GM12878 (cell line): Measurements from ENCODE around the gene HAND1. TPM values are rescaled to one million over a fixed set of nuclear protein-coding genes. Genes with fewer than 3 reads are reported as not detected.

Experiments
- BCL11A ChIP-seq: IDR thresholded peaks from 2 replicates; pipeline ENCODE4 v1.6.1; 2011; ENCODE audit warnings: low read depth, low read length
- BCLAF1 ChIP-seq: fragments of 450-650 bp; IDR thresholded peaks from 2 replicates; pipeline ENCODE4 v1.6.1; 2017; ENCODE audit warnings: antibody characterized with exemption, mild to moderate bottlenecking, moderate library complexity
- CEBPB ChIP-seq, 2 experiments: fragments of 150-350 bp in 1 of 2; IDR thresholded peaks; 2 replicates each; pipeline ENCODE4 v1.6.1; 2012 to 2014; ENCODE audit warnings: low read depth in 2 of 2, low read length in 2 of 2, borderline replicate concordance in 1 of 2, inconsistent platforms in 1 of 2
- CHD1 ChIP-seq: IDR thresholded peaks from 2 replicates; pipeline ENCODE4 v1.6.1; 2012; ENCODE audit warnings: low read depth, low read length, improper control_type of control experiment
- HDAC6 ChIP-seq: fragments of 200-600 bp; sonication (generic); IDR thresholded peaks from one replicate; pipeline ENCODE4 v1.8.0; 2017; ENCODE audit warnings: antibody characterized with exemption; ENCODE audit not compliant: unreplicated experiment
- HSF1 ChIP-seq: fragments of 150-350 bp; IDR thresholded peaks from 2 replicates; pipeline ENCODE4 v1.6.1; 2014; ENCODE audit warnings: mild to moderate bottlenecking, low read depth, low read length
- IKZF1 ChIP-seq: fragments of 450-650 bp; conservative IDR thresholded peaks from 2 replicates; pipeline ENCODE4 v1.6.1; 2017; ENCODE audit warnings: antibody characterized with exemption, mild to moderate bottlenecking
- KAT2A ChIP-seq: conservative IDR thresholded peaks from 2 replicates; pipeline ENCODE4 v1.6.1; 2011; ENCODE audit warnings: low read depth, low read length; ENCODE audit not compliant: control insufficient read depth
- NFYB ChIP-seq: IDR thresholded peaks from 2 replicates; pipeline ENCODE4 v1.6.1; 2011; ENCODE audit warnings: low read depth, mild to moderate bottlenecking, low read length, improper control_type of control experiment, moderate library complexity; ENCODE audit not compliant: insufficient read depth
- POLR2A ChIP-seq: IDR thresholded peaks from 2 replicates; pipeline ENCODE4 v1.6.1; 2011; ENCODE audit warnings: low read depth, mild to moderate bottlenecking, low read length
- POLR2AphosphoS2 ChIP-seq: IDR thresholded peaks from 2 replicates; pipeline ENCODE4 v1.6.1; 2011; ENCODE audit warnings: low read depth, mild to moderate bottlenecking, low read length, improper control_type of control experiment, moderate library complexity
- POU2F2 ChIP-seq: IDR thresholded peaks from 3 replicates; pipeline ENCODE4 v1.6.1; 2011; ENCODE audit warnings: low read depth, mild to moderate bottlenecking, low read length, borderline replicate concordance
- RAD51 ChIP-seq: fragments of 450-650 bp; IDR thresholded peaks from 2 replicates; pipeline ENCODE4 v1.6.1; 2016; ENCODE audit warnings: moderate library complexity, mild to moderate bottlenecking, inconsistent platforms
- RELA ChIP-seq: fragments of 450-650 bp; IDR thresholded peaks from 2 replicates; pipeline ENCODE4 v1.8.0; 2014; ENCODE audit warnings: borderline replicate concordance; ENCODE audit not compliant: partially characterized antibody
- SMARCA5 ChIP-seq: fragments of 450-650 bp; IDR thresholded peaks from 2 replicates; pipeline ENCODE4 v1.6.1; 2017; ENCODE audit warnings: mild to moderate bottlenecking
- SMC3 ChIP-seq: IDR thresholded peaks from 2 replicates; pipeline ENCODE4 v1.6.1; 2011; ENCODE audit warnings: low read length, improper control_type of control experiment, borderline replicate concordance
- SREBF1 ChIP-seq: IDR thresholded peaks from 2 replicates; pipeline ENCODE4 v1.6.1; 2012; ENCODE audit warnings: mild to moderate bottlenecking, low read length
- SREBF2 ChIP-seq: IDR thresholded peaks from 2 replicates; pipeline ENCODE4 v1.6.1; 2012; ENCODE audit warnings: mild to moderate bottlenecking, low read length
- ZBTB4 ChIP-seq: fragments of 450-650 bp; formaldehyde crosslinking; IDR thresholded peaks from 2 replicates; pipeline ENCODE4 v1.4.0; 2022; ENCODE audit warnings: mild to moderate bottlenecking, moderate library complexity
- ZSCAN29 ChIP-seq: fragments of 450-650 bp; IDR thresholded peaks from 2 replicates; pipeline ENCODE4 v1.6.1; 2017; ENCODE audit warnings: mild to moderate bottlenecking, moderate library complexity
- polyA plus RNA-seq, 11 experiments: library from polyadenylated mRNA; depleted of rRNA in 4 of 11; unstranded in 6 of 11; stranded (reverse) in 5 of 11; fragments of >200 nt; fragmentation: Nextera tagmentation in 4 of 11; fragmentation: Illumina TruSeq in 1 of 11; extraction: Ambion mirVana in 4 of 11; extraction: Trizol in 1 of 11; gene quantifications; 1 replicate in 1 of 11; 2 replicates in 10 of 11; pipeline versions ENCODE4 v1.2.1 to v1.2.3, GENCODE V29; 2011 to 2016; ENCODE audit warnings: inconsistent platforms in 2 of 11, missing spikeins in 2 of 11, low read depth in 1 of 11
- total RNA-seq, 4 experiments: library from RNA; depleted of rRNA in 3 of 4; stranded (reverse); fragments of >200 nt in 3 of 4; fragmentation: Illumina TruSeq in 1 of 4; extraction: Trizol in 1 of 4; gene quantifications; 2 replicates each; pipeline versions ENCODE4 v1.2.1 to v1.2.3, GENCODE V29; 2013 to 2021
- TF ChIP-seq, protein P1 (sequence below): IDR thresholded peaks from 2 replicates; pipeline ENCODE4 v1.6.1; 2011; ENCODE audit warnings: low read depth, mild to moderate bottlenecking, low read length, moderate library complexity, borderline replicate concordance; ENCODE audit errors: extremely low read depth
- TF ChIP-seq, protein P2 (sequence below): IDR thresholded peaks from 2 replicates; pipeline ENCODE4 v1.6.1; 2012; ENCODE audit warnings: low read length, inconsistent platforms

HAND1 gene
- total and polyA plus RNA-seq, 10 of the 15 experiments (the other 5 are each of a cell fraction or from before 2014, with no cell fraction given), result 0.06 to 0.41 (median 0.27) TPM; not detected in 4

DNA sequence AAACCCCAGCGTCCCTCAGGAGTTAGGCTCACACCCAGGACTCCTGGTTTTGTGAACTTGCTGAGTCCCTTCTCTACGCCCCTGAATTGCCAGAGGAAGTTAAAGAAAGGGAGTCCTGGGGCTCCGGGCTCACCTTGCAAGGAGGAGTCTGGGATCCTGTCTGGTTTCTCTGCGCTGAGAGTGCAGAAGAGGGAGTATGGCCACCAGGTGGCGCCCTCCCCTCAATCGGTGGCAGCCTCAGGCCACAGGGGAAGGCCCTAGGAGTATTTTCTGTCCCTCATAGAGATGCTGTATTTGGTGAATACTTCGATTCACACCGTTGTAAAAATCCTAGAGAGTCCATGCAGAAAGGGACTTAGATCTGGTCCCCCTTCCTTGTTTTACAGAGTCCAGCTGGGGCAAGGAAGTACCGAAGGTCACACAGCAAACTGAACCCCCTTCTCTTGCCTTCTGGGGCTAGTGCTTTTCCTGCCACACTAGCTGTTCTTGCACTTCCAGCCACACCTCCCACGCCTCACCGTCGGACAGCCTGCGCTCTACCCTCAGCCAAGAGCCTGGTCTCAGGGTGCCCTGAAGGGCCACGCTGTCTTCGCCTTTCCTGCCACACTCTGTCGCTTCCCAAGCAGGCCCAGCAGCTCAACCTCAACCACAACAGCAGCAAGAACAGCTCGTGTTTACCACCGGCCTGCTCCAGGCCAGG, 10.2 kb downstream of the HAND1 start (continued):
- TF ChIP-seq HSF1 (no peak), CHD1 (no peak), SREBF1 (no peak), KAT2A (no peak), BCLAF1 (no peak), HDAC6 (no peak), ZBTB4 (CRISPR knock-in tag) (no peak), SREBF2 (no peak), CEBPB (IDR thresholded peaks at IDR 0.05; ENCODE audit: borderline replicate concordance in 1 of 2, low read depth in 2 of 2, low read length in 2 of 2) (no peak), SMC3 (peak; percentile 100), ZSCAN29 (0 out of 2 replicates have a peak, but pooled peaks have one; percentile 18), RELA (peak; percentile 43), BCL11A (no peak), RAD51 (no peak), POLR2A (no peak), SMARCA5 (0 out of 2 replicates have a peak, but pooled peaks have one; percentile 28), POU2F2 (peak; percentile 45; the same call in 1 of the 3 replicates), NFYB (no peak), POLR2AphosphoS2 (no peak), IKZF1 (0 out of 2 replicates have a peak, but pooled peaks have one; percentile 8)
- TF ChIP-seq, protein P1, sequence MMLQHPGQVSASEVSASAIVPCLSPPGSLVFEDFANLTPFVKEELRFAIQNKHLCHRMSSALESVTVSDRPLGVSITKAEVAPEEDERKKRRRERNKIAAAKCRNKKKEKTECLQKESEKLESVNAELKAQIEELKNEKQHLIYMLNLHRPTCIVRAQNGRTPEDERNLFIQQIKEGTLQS, result no peak
- TF ChIP-seq, protein P2, sequence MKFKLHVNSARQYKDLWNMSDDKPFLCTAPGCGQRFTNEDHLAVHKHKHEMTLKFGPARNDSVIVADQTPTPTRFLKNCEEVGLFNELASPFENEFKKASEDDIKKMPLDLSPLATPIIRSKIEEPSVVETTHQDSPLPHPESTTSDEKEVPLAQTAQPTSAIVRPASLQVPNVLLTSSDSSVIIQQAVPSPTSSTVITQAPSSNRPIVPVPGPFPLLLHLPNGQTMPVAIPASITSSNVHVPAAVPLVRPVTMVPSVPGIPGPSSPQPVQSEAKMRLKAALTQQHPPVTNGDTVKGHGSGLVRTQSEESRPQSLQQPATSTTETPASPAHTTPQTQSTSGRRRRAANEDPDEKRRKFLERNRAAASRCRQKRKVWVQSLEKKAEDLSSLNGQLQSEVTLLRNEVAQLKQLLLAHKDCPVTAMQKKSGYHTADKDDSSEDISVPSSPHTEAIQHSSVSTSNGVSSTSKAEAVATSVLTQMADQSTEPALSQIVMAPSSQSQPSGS, result no peak
